ENCODE results near the gene PTPRR. TPM values are rescaled to one million over a fixed set of nuclear protein-coding genes. Genes with fewer than 3 reads are reported as not detected.

The PTPRR gene
- total RNA-seq, 1 experiment from 2014 or later, result 0.64 TPM

GRCh38 chr12:70806827-70807226 is 113.7 kb downstream of the PTPRR start:
- DNase-seq (ENCODE audit: extremely low read depth, low read depth), result no peak

- DNase-seq (ENCODE audit: extremely low read depth, low read depth), result no peak
These were observed 114.5 kb downstream of the PTPRR start for GRCh38 chr12:70806043-70806442.

GRCh38 chr12:70798016-70798783 is 122.3 kb downstream of the PTPRR start:
- no peak for DNase-seq (ENCODE audit: extremely low read depth, low read depth)

- DNase-seq (ENCODE audit: extremely low read depth, low read depth), result no peak
These were observed 123.5 kb downstream of the PTPRR start for GRCh38 chr12:70796989-70797388.

GRCh38 chr12:70795608-70796007 is 124.9 kb downstream of the PTPRR start:
- no peak for DNase-seq (ENCODE audit: extremely low read depth, low read depth)

- DNase-seq (ENCODE audit: extremely low read depth, low read depth), result no peak
These were observed 126.4 kb downstream of the PTPRR start for GRCh38 chr12:70794131-70794530.

GRCh38 chr12:70788774-70789173 is 131.8 kb downstream of the PTPRR start:
- DNase-seq (ENCODE audit: extremely low read depth, low read depth), result no peak

- DNase-seq (ENCODE audit: extremely low read depth, low read depth), result no peak
These were observed 132.9 kb downstream of the PTPRR start for GRCh38 chr12:70787612-70788011.

GRCh38 chr12:70785896-70786295 is 134.6 kb downstream of the PTPRR start:
- DNase-seq (ENCODE audit: extremely low read depth, low read depth), result no peak

- no peak for DNase-seq (ENCODE audit: extremely low read depth, low read depth)
These were observed 136.4 kb downstream of the PTPRR start for GRCh38 chr12:70784042-70784668.

GRCh38 chr12:70783455-70783854 is 137.1 kb downstream of the PTPRR start:
- DNase-seq (ENCODE audit: extremely low read depth, low read depth), result no peak

- no peak for DNase-seq (ENCODE audit: extremely low read depth, low read depth)
These were observed 141.3 kb downstream of the PTPRR start for GRCh38 chr12:70779250-70779649.

- DNase-seq (ENCODE audit: extremely low read depth, low read depth), result no peak
These were observed 146.5 kb downstream of the PTPRR start for GRCh38 chr12:70774055-70774454.

- no peak for DNase-seq (ENCODE audit: extremely low read depth, low read depth)
These were observed 147.7 kb downstream of the PTPRR start for GRCh38 chr12:70772836-70773235.

- DNase-seq (ENCODE audit: extremely low read depth, low read depth), result no peak
These were observed 149.0 kb downstream of the PTPRR start for GRCh38 chr12:70771581-70771980.

- DNase-seq (ENCODE audit: extremely low read depth, low read depth), result no peak
These were observed 156.9 kb downstream of the PTPRR start for GRCh38 chr12:70763666-70764065.

GRCh38 chr12:70762000-70762399 is 158.5 kb downstream of the PTPRR start:
- no peak for DNase-seq (ENCODE audit: extremely low read depth, low read depth)

GRCh38 chr12:70759161-70759918 is 161.2 kb downstream of the PTPRR start:
- DNase-seq (ENCODE audit: extremely low read depth, low read depth), result no peak

- DNase-seq (ENCODE audit: extremely low read depth, low read depth), result no peak
These were observed 162.1 kb downstream of the PTPRR start for GRCh38 chr12:70758494-70758845.

- DNase-seq (ENCODE audit: extremely low read depth, low read depth), result no peak
These were observed 162.6 kb downstream of the PTPRR start for GRCh38 chr12:70757830-70758493.

- no peak for DNase-seq (ENCODE audit: extremely low read depth, low read depth)
These were observed 163.7 kb downstream of the PTPRR start for GRCh38 chr12:70756791-70757190.
